ENCODE results near the gene GABRP.

DNA sequence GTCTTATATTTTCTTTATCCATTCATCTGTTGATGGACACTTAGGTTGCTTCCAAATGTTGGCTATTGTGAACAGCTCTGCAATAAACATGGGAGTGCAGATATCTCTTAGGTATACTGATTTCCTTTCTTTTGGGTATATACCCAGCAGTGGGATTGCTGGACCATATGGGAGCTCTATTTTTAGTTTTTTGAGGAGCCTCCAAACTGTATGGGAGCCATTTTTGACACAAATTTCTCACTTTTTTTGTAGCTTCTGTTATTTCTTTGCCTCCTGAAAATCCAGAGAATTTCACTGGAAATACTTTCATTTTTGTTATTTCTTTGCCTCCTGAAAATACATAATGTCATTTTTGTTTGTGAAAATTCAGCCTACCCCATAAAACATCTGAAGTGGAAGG lies 63.3 kb downstream of the GABRP start:
- TF ChIP-seq, protein P1, sequence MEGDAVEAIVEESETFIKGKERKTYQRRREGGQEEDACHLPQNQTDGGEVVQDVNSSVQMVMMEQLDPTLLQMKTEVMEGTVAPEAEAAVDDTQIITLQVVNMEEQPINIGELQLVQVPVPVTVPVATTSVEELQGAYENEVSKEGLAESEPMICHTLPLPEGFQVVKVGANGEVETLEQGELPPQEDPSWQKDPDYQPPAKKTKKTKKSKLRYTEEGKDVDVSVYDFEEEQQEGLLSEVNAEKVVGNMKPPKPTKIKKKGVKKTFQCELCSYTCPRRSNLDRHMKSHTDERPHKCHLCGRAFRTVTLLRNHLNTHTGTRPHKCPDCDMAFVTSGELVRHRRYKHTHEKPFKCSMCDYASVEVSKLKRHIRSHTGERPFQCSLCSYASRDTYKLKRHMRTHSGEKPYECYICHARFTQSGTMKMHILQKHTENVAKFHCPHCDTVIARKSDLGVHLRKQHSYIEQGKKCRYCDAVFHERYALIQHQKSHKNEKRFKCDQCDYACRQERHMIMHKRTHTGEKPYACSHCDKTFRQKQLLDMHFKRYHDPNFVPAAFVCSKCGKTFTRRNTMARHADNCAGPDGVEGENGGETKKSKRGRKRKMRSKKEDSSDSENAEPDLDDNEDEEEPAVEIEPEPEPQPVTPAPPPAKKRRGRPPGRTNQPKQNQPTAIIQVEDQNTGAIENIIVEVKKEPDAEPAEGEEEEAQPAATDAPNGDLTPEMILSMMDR (conservative IDR thresholded peaks at IDR 0.05; ENCODE audit: low read length): no peak
- TF ChIP-seq EZH2phosphoT487 (IDR thresholded peaks at IDR 0.05; ENCODE audit: borderline replicate concordance, low read depth, low read length): no peak
